Endothelial cell of umbilical vein (primary cell): ENCODE data around the gene TMEM54.

Experiments
- CTCF ChIP-seq, 2 donors: IDR thresholded peaks; 1 replicate in 1 of 2; 2 replicates in 1 of 2; pipeline ENCODE4 v1.5.1; 2011; ENCODE audit warnings: low read length in 2 of 2, mild to moderate bottlenecking in 2 of 2, moderate library complexity in 2 of 2, control low read depth in 1 of 2, inconsistent platforms in 1 of 2, low read depth in 1 of 2; ENCODE audit not compliant: insufficient read depth in 1 of 2; ENCODE audit errors: extremely low read depth in 1 of 2
- MAX ChIP-seq: IDR thresholded peaks from 2 replicates; pipeline ENCODE4 v1.6.1; 2011; ENCODE audit not compliant: insufficient read depth, insufficient read length
- POLR2A ChIP-seq: IDR thresholded peaks from 2 replicates; pipeline ENCODE4 v1.6.1; 2012; ENCODE audit warnings: low read depth, mild to moderate bottlenecking, control low read depth, low read length
- POLR2AphosphoS5 ChIP-seq: IDR thresholded peaks from 2 replicates; pipeline ENCODE4 v1.6.1; 2012; ENCODE audit warnings: low read depth, mild to moderate bottlenecking, control low read depth, low read length, moderate library complexity; ENCODE audit not compliant: insufficient read depth

DNA sequence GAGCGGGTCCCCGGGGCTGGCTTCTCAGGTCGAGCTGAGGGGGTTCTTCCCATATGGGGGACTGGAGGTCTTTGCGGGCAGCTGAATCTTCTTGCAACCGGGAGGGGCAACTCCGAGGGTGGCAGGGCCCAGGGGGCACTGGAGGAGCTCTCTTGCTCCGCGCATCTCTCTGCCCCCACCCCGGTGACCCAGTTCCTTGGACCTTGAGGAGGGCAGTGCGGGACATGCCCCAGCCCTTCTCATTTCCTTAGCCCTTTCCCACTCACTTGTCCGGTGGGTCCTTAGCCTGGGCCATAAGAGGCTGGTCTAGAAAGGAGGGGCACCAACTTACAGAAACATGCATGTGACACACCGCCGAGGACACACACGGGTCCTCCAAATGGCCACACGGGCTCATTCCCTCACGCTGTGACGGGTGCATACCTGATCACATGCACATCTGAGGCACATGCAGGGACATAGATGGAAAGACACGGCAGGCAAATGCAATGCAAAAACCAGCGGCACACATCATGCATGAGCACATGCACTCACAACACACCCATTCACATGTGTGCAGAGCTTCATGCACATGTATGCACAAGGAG is 14.3 kb downstream of the TMEM54 start:
- TF ChIP-seq CTCF (IDR thresholded peaks at IDR 0.05; ENCODE audit: extremely low read depth in 1 of 2, insufficient read depth in 1 of 2, low read depth in 1 of 2, low read length in 2 of 2) (no peak), POLR2A (no peak), MAX (no peak), POLR2AphosphoS5 (no peak)
